Panc1 (cell line): ENCODE data around the gene ADK.

Experiments used
- POLR2AphosphoS5 ChIP-seq: IDR thresholded peaks from 2 replicates; pipeline ENCODE4 v1.6.1; 2012; ENCODE audit warnings: mild to moderate bottlenecking, low read depth, low read length, moderate library complexity
- REST ChIP-seq, 2 experiments: IDR thresholded peaks; 2 replicates each; pipeline ENCODE4 v1.6.1; 2011 to 2012; ENCODE audit warnings: low read depth in 2 of 2, control low read depth in 1 of 2, low read length in 1 of 2, mild to moderate bottlenecking in 1 of 2, moderate library complexity in 1 of 2; ENCODE audit not compliant: insufficient read depth in 1 of 2
- SIN3A ChIP-seq: IDR thresholded peaks from 2 replicates; pipeline ENCODE4 v1.6.1; 2012; ENCODE audit warnings: low read depth, mild to moderate bottlenecking, low read length, moderate library complexity, borderline replicate concordance; ENCODE audit not compliant: insufficient read depth
- TCF7L2 ChIP-seq: IDR thresholded peaks from 2 replicates; pipeline ENCODE4 v1.6.1; 2011; ENCODE audit warnings: mild to moderate bottlenecking, low read depth, low read length, inconsistent platforms
- TF ChIP-seq, protein P1 (sequence below): fragments of 450-650 bp; IDR thresholded peaks from 2 replicates; pipeline ENCODE4 v1.5.1; 2017; ENCODE audit warnings: mild to moderate bottlenecking

GRCh38 chr10:74669210-74669609 is 518.2 kb downstream of the ADK start:
- no peak for TF ChIP-seq REST (IDR thresholded peaks at IDR 0.05; ENCODE audit: insufficient read depth in 1 of 2, low read depth in 2 of 2, low read length in 1 of 2)
- TF ChIP-seq, protein P1, sequence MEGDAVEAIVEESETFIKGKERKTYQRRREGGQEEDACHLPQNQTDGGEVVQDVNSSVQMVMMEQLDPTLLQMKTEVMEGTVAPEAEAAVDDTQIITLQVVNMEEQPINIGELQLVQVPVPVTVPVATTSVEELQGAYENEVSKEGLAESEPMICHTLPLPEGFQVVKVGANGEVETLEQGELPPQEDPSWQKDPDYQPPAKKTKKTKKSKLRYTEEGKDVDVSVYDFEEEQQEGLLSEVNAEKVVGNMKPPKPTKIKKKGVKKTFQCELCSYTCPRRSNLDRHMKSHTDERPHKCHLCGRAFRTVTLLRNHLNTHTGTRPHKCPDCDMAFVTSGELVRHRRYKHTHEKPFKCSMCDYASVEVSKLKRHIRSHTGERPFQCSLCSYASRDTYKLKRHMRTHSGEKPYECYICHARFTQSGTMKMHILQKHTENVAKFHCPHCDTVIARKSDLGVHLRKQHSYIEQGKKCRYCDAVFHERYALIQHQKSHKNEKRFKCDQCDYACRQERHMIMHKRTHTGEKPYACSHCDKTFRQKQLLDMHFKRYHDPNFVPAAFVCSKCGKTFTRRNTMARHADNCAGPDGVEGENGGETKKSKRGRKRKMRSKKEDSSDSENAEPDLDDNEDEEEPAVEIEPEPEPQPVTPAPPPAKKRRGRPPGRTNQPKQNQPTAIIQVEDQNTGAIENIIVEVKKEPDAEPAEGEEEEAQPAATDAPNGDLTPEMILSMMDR: no peak
- TF ChIP-seq SIN3A: no peak
- no peak for TF ChIP-seq TCF7L2
- no peak for TF ChIP-seq POLR2AphosphoS5
